Chondrocyte (in vitro differentiated cells): ENCODE results near the gene TLCD1. TPM values are rescaled to one million over a fixed set of nuclear protein-coding genes. Genes with fewer than 3 reads are reported as not detected.

Experiments used
- DNase-seq: peaks from one replicate; pipeline ENCODE4 v3.0.0; 2021; ENCODE audit warnings: mixed read lengths, low spot score
- H3K27ac Mint-ChIP-seq: one replicate; pipeline ENCODE4 v1.8.0; 2021; ENCODE audit warnings: mild to moderate bottlenecking, moderate library complexity, mixed read lengths; ENCODE audit not compliant: unreplicated experiment
- H3K27me3 Mint-ChIP-seq: 2 replicates; pipeline ENCODE4 v1.8.0; 2021; ENCODE audit warnings: low read depth, mixed read lengths
- H3K36me3 Mint-ChIP-seq: 2 replicates; pipeline ENCODE4 v1.8.0; 2021; ENCODE audit warnings: low read depth, mixed read lengths
- H3K4me1 Mint-ChIP-seq: 2 replicates; pipeline ENCODE4 v1.8.0; 2021; ENCODE audit warnings: low read depth, mild to moderate bottlenecking, mixed read lengths
- H3K4me3 Mint-ChIP-seq: one replicate; pipeline ENCODE4 v1.8.0; 2021; ENCODE audit warnings: mild to moderate bottlenecking, moderate library complexity, mixed read lengths; ENCODE audit not compliant: unreplicated experiment
- H3K9me3 Mint-ChIP-seq: 2 replicates; pipeline ENCODE4 v1.8.0; 2021; ENCODE audit warnings: low read depth, mixed read lengths
- CTCF ChIP-seq: fragments of 200-600 bp; sonication (generic); IDR thresholded peaks from 2 replicates; pipeline ENCODE4 v1.5.0; 2021; ENCODE audit warnings: antibody characterized with exemption, mild to moderate bottlenecking, moderate library complexity
- total RNA-seq: library from RNA; stranded (reverse); gene quantifications from 3 replicates; pipeline ENCODE4 v1.2.1, GENCODE V29; 2021

The TLCD1 gene
- total RNA-seq, 1 donor from 2014 or later = 12.9 TPM

GRCh38 chr17:28746611-28747050 lies 20.6 kb upstream of the TLCD1 start:
- Mint-ChIP-seq H3K36me3 (peaks cover 8% of the 10 kb centered on the region), H3K4me1 (peaks cover 33% of the 10 kb centered on the region), H3K27ac (peak overlapping the region; percentile 94), H3K27me3 (no peaks in the 10 kb centered on the region), H3K9me3 (no peaks in the 10 kb centered on the region), H3K4me3 (peak overlapping the region; percentile 89)
- no peak for DNase-seq
- no peak for TF ChIP-seq CTCF

DNA sequence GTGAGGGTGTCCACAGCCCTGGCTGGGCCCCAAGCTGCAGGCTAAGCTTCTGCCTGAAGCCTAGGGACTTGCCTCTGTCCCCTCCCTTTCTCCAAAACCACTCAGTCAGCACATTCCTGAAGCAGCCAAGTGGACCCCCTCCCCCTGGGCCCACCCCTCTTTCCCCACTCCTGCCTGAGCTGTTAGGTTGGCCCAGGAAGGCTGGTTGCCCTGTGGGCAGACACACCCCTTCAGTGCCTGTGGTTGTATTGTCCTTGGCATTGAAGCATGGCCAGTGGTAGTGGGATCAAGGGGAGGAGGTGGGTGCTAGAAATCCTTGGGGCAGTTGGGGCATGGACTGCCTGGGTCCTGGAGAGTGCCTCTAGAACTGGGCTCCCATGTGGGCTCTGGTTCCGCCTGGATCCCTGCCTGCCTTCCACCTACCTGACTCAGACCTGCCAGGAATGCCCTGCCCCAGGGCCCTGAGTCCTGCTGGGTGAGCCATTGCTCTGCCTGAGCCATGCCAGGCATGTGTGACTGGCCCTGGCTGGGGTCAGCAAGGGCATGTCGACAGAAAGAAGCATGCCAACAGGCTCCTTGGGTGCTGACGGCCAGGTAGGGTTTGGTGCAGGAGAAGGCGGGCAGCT lies 19.9 kb upstream of the TLCD1 start:
- Mint-ChIP-seq H3K27ac (peak overlapping the region; percentile 94), H3K36me3 (peaks cover 8% of the 10 kb centered on the region), H3K4me1 (peaks cover 33% of the 10 kb centered on the region), H3K4me3 (peak overlapping the region; percentile 89), H3K27me3 (no peaks in the 10 kb centered on the region), H3K9me3 (no peaks in the 10 kb centered on the region)
- DNase-seq = peak; percentile 72
- TF ChIP-seq CTCF = no peak

DNA sequence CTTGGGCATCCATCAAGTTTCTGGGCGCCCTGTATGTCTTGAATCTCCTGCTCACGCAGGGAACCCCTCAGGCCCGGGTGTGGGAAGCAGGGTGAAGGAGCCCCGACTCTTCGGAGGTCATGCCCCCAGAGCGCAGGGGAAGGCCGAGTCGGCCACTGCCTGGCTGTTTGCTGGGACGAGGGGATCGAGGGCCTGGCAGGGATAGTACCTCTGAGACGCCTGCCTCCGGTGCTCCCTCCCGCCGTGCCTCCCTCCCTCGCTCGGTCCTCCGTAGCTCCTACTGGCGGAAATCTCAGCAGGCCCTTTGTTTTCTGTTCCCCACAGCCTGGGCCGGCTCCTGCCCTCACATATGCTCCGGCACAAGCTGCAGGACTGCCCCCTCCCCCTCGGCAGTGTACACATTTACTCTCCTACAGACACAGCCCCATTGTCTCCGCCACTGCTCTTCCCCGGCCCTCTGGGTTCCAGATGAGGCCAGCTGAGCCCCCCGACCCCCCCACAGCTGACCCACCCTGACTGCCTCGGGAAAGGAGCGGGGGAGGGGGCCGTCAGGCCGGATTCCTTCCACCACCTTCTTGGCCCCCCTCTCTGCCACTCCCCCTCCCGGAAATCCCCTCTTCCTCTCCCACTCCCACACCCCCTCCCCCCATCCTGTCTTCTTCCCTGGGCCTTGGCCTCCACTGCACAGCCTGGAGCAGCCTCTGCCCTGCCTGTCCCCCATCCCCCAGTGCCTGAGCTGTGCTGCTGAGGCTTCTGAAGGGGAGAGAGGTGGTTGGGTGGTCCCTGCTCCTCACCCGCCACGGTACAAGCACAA lies 19.1 kb upstream of the TLCD1 start:
- no peaks in the 10 kb centered on the region for H3K27me3 Mint-ChIP-seq
- peak overlapping the region; percentile 94 for H3K27ac Mint-ChIP-seq
- H3K9me3 Mint-ChIP-seq = no peaks in the 10 kb centered on the region
- peaks cover 8% of the 10 kb centered on the region for H3K36me3 Mint-ChIP-seq
- TF ChIP-seq CTCF = no peak
- DNase-seq = peak; percentile 94
- H3K4me3 Mint-ChIP-seq = peak overlapping the region; percentile 89
- H3K4me1 Mint-ChIP-seq = peaks cover 33% of the 10 kb centered on the region

DNA sequence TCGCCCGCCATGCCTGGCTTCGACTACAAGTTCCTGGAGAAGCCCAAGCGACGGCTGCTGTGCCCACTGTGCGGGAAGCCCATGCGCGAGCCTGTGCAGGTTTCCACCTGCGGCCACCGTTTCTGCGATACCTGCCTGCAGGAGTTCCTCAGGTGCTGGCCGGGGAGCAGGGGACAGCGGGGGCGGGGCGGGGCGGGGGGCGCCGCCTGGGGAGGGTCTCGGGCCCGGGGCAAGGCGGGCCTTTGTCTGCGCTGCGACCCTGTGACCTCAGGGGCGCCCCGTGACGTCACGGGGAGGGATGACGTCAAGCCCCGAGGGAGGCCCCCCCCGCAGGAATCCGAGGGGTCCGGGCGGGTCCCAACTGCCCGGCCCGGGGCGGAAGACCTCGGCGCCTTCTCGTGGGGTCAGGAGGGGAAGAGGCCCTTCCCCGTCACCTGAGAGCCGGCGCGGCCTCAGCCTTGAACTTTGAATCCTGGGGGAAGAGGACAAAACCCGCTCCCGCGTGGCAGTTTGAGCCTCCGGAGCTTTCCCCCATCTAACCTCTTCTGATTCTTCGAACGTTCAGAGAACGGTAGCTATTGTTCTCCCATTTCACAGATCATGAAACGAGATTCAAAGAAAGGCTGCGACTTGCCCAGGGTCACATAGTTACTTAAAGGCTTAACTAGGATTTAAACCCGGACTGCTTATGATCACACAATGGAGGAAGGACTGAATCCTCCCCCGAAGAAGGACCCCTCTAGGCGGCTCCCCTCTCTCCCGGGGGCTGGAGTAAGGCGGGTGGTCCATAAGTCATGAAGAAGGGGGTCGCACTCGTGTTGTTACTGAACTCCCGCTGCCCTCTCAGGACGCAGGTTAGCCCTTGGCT lies 18.3 kb upstream of the TLCD1 start:
- Mint-ChIP-seq H3K36me3 (peaks cover 8% of the 10 kb centered on the region), H3K27ac (peak overlapping the region; percentile 94), H3K4me1 (peaks cover 33% of the 10 kb centered on the region), H3K9me3 (no peaks in the 10 kb centered on the region), H3K4me3 (peak overlapping the region; percentile 89), H3K27me3 (no peaks in the 10 kb centered on the region)
- DNase-seq = peak; percentile 89
- no peak for TF ChIP-seq CTCF
